Breast epithelium (tissue), 3 donors: ENCODE results near the gene NEMP1.

Experiments
- POLR2A ChIP-seq: fragments of 450-650 bp; IDR thresholded peaks from one replicate; pipeline ENCODE4 v1.6.1; 2016; ENCODE audit warnings: antibody characterized with exemption, mild to moderate bottlenecking, moderate library complexity
- POLR2AphosphoS5 ChIP-seq, 3 donors: sonication (generic); formaldehyde crosslinking; IDR thresholded peaks; one replicate each; pipeline ENCODE4 v1.6.1; 2017; ENCODE audit warnings: antibody characterized with exemption in 3 of 3

DNA sequence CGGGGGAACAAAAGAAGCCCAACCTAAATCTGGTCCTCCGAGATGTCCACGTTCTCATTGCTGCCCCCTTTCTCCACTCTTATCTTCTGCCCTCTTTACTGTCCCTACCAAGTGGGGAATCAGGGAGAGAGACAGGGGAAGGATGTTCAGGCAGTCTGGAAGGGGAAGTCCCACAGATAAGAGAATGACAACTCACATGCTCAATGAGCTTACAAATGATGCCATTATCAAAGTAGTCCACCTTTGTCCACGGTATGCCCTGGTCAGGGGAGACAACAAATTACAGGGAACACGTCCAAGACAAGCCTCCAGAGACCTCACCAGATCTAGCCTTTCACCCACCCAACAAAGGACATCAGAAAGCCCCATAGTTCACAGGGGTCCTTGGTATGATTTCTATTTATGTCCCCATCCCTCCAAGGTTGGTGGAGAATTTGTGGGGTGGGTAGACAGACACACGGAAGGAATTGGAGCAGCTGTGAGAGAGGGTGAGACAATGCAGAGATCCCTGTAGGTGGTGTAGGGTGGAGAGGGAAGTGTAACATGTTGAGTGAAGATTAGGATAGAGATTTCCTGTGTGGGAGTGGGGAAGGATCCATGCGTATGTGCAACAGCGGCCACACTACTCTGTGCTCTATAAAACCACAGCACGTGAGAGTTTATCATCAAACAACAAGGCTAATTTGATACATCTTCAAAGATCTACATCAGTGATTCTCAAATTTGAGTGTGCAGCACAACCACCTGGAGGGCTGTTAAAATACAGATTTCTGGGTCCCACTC is 39.4 kb downstream of the NEMP1 start:
- TF ChIP-seq POLR2AphosphoS5 (IDR thresholded peaks at IDR 0.05) = no peak
- TF ChIP-seq POLR2A = no peak
